HG03439 (cell line): ENCODE data around the gene RTL9.
"Not testable (repeated sequence)": the region's sequence is repeated elsewhere in the genome, so short reads cannot be mapped to it uniquely, and the experiment has no call there.

Experiments used
- ATAC-seq: cut with Tn5 transposase; IDR thresholded peaks from one replicate; pipeline ENCODE4 v1.9.1; 2021; ENCODE audit warnings: mild to moderate bottlenecking, moderate library complexity; ENCODE audit not compliant: unreplicated experiment

Gene RTL9

DNA sequence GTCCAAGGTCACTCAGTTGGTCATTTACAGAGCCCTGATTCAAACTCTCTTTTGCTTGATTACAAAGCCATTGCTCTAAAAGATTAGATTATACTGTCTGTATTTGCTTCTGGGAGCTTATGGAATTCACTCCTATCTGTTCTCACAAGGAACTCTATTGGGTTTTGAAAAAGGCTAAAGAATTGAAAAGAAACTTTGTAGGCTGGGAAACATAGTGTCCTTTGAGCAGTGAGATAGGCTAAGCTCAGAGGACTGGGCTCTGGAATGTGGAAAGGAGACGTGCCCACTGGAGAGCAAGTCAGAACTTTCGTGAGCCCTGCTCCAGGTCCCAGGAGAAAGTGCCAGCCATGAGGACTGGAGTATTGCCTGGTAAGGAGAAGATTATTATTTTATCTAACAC is at the start of gene RTL9:
TSS of gene RTL9 (plus strand) at position 301 of the 400 bp plus-strand sequence. CDS start 91,770 bp downstream, outside the sequence.
- no peak for ATAC-seq

- no peak for ATAC-seq
Measured at GRCh38 chrX:110310000-110310790, 48.5 kb upstream of the RTL9 start.

DNA sequence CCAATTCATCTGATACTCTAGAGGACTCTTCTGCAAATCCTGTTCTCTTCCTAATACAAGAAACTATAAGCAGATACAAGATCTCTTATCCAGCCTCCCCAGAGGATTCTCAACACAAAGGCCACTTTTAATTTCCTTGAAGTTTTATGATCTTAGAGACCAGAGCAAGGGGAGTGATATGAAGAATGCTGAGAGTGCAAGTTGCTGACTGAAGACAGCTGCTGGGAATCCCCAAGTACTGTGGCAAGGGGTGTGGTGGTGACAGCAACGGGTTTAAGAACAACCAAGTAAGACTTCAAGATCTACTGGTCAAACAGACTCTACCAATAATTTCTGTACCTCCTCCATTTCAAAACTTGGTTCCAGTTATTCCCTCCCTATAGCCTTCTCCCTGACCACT is 47.8 kb upstream of the RTL9 start:
- peak; percentile 79 for ATAC-seq

- no peak for ATAC-seq
Measured at GRCh38 chrX:110311437-110312230, 47.0 kb upstream of the RTL9 start.

GRCh38 chrX:110315551-110315950 is 43.1 kb upstream of the RTL9 start:
- ATAC-seq: peak; percentile 32

GRCh38 chrX:110316351-110317060 is 42.1 kb upstream of the RTL9 start:
- ATAC-seq: no peak

DNA sequence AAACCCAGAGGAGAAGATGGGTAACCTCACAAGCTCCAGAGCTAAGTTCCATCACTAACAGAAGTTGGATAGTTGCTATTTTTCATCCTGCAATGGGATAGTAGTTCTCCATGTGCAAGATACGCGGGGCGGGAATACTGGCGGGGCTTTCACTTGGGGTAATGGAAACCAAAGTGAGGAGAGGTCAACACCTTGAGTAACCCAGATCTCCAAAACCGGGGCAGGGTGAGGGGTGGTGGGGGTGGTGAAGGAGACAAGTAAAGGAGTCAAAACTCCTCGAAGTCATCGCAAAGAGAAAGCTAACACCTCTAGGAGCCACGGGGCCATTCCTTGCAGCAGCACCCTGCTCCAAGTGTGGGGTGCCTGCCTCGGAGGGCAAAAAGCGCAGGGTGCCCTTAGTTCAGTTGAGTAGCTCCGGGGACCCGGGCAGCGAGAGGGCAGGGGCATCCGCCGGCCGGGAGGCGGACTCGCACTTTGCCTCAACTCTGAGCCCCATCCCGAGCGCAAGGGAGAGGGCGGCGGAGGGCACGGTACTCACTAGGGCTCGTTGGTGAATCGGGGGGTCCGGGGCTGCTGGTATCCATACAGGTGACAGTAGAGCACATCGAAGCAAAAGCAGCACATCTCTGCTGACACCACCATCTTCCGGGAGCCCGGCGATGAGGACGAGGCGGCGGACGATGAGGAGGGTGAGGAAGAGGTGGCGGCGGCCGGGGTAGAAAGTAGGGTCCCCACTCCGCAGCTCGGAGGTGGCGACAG is 41.4 kb upstream of the RTL9 start:
- peak; percentile 42 for ATAC-seq

DNA sequence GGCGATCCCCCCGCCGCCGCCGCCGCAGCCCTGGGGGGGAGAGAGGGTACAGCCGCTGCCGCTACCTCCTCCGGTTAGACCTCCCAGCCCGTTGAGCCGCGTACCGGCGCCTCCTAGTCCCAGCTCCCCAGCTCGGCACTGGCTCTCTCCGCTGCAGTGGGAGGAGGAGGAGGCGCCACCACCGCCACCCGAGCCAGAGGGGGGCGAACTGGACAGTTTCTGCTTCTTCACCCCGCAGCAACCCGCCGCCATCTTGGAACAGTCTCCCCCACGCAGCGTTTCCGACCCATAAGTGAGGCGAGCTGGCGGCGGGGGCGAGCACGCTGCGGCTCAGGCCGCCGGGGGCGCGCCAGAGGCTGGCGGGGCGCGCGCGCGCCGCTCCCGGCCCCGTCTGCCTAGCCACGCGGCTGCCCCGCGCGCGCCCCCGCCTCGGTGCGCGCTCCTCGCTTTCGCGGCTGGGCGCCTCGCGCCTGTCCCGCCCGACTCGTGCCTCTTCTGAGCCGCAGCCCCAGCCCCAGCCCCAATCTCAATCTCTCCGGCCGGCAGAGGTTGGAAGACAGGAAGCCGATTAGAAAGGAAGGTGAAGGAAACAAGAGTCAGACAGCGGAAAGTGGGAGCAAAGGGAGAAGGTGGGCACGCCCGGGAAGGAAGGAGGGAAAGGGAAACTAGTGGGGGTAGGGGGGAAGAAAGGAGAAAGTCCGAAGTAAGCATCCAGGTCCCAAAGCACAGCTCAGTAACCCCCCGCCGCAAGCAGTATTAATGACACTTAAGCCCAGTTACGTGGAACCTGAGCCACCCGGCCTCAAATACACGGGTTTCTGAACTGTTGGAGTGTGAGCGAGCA is 40.6 kb upstream of the RTL9 start, which contains the start of gene AMMECR1:
TSS of gene AMMECR1 (minus strand) at position 266 of the 844 bp plus-strand sequence. CDS start at position 252, 14 bp downstream.
- peak; percentile 74 for ATAC-seq

DNA sequence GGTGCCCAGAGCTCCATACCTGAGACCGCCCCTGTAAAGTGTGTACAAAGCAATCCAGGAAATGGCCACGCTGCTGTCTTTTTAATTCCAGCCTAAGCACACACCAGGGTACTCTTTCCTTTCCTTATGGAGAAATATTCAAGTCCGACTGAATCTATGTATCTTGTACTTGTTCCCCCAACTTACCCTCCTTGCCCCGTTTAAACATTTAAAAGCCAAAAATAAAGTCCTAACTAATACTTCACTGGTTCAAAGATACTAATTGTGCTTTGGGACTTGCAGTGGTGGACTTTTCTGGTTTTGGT is 40.0 kb upstream of the RTL9 start:
- no peak for ATAC-seq

GRCh38 chrX:110320381-110320987 is 38.2 kb upstream of the RTL9 start:
- ATAC-seq: no peak

GRCh38 chrX:110321081-110321480 is 37.6 kb upstream of the RTL9 start:
- ATAC-seq: no peak

GRCh38 chrX:110321670-110322069 is 37.0 kb upstream of the RTL9 start:
- ATAC-seq: no peak

DNA sequence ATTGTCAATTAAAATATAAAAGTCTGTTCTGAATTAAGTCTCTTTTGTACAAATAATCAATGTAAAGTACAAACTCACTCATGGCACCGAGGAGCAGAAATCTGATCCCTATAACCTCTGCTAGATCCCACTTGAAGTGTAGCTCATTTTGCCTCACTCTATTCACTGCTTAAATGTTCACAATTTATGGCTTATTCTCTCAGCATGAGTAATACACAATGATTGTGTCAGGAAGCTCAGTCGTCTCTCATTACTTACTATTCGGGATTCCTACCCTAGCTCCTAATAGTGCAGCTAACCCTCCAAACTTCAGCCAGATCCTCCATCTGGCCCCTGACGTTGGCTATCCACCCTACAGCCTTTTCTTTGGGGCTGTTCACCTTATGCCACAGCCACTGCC is 36.0 kb upstream of the RTL9 start:
- no peak for ATAC-seq

DNA sequence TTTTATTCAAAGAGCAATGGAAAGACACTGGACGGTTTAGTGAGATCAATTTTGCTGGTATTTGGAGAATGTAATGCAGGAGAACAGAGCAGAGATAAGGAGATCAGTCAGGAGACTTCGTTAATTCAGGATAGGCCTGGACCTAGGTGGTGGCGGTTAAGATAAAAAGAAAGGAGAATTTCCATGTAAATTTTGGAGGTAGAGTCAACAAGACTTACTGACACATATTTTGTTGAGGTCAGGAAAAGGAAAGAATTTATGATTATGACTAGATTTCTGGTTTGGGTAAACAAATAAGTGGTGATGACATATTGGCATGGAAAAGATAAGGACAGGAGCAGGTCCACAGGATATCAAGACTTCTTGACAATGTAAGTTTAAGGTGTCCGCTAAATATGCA is 31.9 kb upstream of the RTL9 start:
- ATAC-seq: no peak

DNA sequence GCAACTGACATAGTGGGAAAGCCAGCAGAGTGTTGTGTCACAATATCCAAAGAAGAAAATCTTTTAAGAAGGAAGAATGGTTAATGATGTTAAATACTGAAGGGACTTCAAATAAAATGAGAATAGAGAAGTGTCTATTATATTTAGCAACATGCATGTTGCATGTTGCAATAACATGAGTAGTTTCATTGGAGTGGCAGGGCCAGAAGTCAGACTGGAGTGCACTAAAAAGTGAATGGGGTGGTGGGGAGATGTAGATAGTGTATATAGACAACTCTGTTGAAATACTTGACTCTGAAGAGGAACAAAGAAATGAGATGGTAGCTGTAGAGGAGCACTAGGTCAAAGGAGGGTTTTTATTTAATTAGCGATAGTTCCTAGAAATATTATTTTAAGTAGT is 31.3 kb upstream of the RTL9 start:
- no peak for ATAC-seq

DNA sequence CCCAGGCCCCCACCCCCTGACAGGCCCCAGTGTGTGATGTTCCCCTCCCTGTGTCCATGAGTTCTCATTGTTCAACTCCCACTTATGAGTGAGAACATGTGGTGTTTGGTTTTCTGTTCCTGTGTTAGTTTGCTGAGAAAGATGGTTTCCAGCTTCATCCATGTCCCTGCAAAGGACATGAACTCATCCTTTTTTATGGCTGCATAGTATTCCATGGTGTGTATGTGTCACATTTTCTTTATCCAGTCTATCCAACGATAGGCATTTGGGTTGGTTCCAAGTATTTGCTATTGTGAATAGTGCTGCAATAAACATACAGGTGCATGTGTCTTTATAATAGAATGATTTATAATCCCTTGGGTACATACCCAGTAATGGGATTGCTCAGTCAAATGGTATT is 30.0 kb upstream of the RTL9 start:
- not testable (repeated sequence) for ATAC-seq

GRCh38 chrX:110331444-110332030 is 27.1 kb upstream of the RTL9 start:
- no peak for ATAC-seq

DNA sequence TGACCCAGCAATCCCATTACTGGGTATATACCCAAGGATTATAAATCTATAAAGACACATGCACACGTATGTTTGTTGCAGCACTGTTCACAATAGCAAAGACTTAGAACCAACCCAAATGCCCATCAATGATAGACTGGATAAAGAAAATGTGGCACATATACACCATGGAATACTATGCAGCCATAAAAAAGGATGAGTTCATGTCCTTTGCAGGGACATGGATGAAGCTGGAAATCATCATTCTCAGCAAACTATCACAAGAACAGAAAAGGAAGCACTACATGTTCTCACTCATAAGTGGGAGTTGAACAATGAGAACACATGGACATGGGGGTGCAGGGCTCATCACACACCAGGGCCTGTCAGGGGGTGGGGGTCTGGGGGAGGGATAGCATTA is 25.2 kb upstream of the RTL9 start:
- ATAC-seq: not testable (repeated sequence)

GRCh38 chrX:110338935-110339334 is 19.7 kb upstream of the RTL9 start:
- ATAC-seq: no peak
